ENCODE results near the gene LRRD1. TPM values are rescaled to one million over a fixed set of nuclear protein-coding genes. Genes with fewer than 3 reads are reported as not detected.
A peak's percentile ranks its signal among the peaks of the same experiment; 100 is the strongest.
"Not testable (repeated sequence)": the region's sequence is repeated elsewhere in the genome, so short reads cannot be mapped to it uniquely, and the experiment has no call there.

The LRRD1 gene
- total RNA-seq, 2 donors from 2014 or later, result 0.22 TPM; not detected in 1

DNA sequence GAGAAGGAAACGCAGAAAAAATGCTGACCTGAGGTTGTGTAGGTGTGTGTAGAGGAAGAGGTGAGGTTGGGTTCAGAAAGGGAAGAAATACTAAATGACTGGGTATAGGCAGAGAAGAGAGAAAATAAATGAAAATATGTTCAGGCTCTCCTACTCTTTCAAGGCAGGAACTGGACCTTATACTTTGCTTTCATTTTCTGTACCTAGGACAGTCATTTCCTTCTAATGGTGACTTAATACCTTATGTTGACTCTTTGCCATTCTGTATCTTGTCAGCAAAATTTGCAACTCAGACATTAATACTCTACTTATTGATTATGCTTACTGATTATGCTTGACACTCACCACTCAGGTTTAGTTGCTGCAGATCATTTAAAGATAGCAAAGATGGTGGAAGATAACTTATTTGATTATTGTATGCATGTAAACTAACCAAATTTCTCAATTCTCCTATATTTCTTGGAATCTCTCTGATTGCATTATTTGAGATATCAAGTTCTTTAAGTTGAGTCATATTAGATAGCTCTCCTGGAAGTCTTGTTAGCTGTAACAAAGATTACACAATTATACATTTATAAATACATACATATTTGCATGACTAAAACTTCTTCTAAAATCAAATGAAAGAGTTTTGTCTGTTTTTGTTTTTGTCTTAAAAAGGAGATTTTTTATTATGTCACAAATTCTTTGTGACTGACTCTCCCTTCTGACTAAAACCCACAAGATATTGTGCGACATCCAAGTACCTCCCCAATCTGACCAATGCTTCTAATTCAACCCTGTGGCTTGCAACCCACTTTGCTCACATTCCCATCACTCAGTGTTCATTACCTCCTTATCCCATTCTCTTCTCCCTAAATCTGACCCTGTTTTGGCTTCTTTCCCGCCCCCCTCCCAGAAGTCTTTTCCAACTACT, 20.0 kb downstream of the LRRD1 start:
- peaks cover 3% of the 10 kb centered on the region for H3K36me3 Mint-ChIP-seq (ENCODE audit: low read depth)
- H3K9me3 ChIP-seq (ENCODE audit: control insufficient read depth, low read length, poor library complexity, severe bottlenecking), result no peaks in the 10 kb centered on the region
- no peak for DNase-seq
- H3K27me3 Mint-ChIP-seq, result peaks cover 39% of the 10 kb centered on the region
- peaks cover 6% of the 10 kb centered on the region for H3K4me1 Mint-ChIP-seq
- no peak overlapping the region for H3K27ac Mint-ChIP-seq
- no peak for ATAC-seq
- H3K4me3 Mint-ChIP-seq, result no peak overlapping the region

DNA sequence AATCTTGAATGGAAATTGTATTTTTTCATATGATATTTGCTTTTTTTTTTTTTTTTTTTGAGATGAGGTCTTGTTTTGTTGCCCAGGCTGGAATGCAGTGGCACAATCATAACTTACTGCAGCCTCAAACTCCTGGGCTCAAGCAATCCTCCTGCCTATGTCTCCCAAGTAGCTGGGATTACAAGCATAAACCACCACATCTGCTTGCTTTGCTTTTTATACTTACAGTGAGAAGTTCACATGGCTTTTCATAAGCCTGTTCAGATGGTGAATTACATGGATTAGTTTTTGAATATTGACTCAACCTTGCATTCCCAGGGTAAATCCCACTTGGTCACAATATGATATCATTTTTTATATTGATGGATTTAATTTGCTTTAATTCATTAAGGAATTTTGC, 22.0 kb downstream of the LRRD1 start:
- Mint-ChIP-seq H3K4me3 (no peak overlapping the region), H3K4me1 (peaks cover 6% of the 10 kb centered on the region), H3K27ac (no peak overlapping the region), H3K36me3 (ENCODE audit: low read depth) (peaks cover 3% of the 10 kb centered on the region), H3K27me3 (peaks cover 32% of the 10 kb centered on the region)
- no peaks in the 10 kb centered on the region for H3K9me3 ChIP-seq (ENCODE audit: control insufficient read depth, low read length, poor library complexity, severe bottlenecking)
- ATAC-seq (no peak), DNase-seq (no peak)

- Mint-ChIP-seq H3K4me1 (peaks cover 6% of the 10 kb centered on the region), H3K36me3 (ENCODE audit: low read depth) (peaks cover 3% of the 10 kb centered on the region), H3K27ac (no peak overlapping the region), H3K4me3 (no peak overlapping the region), H3K27me3 (peaks cover 17% of the 10 kb centered on the region)
- no peaks in the 10 kb centered on the region for H3K9me3 ChIP-seq (ENCODE audit: control insufficient read depth, low read length, poor library complexity, severe bottlenecking)
- DNase-seq, result no peak
- ATAC-seq, result no peak
Measured at GRCh38 chr7:92155108-92155739, 23.7 kb downstream of the LRRD1 start.

DNA sequence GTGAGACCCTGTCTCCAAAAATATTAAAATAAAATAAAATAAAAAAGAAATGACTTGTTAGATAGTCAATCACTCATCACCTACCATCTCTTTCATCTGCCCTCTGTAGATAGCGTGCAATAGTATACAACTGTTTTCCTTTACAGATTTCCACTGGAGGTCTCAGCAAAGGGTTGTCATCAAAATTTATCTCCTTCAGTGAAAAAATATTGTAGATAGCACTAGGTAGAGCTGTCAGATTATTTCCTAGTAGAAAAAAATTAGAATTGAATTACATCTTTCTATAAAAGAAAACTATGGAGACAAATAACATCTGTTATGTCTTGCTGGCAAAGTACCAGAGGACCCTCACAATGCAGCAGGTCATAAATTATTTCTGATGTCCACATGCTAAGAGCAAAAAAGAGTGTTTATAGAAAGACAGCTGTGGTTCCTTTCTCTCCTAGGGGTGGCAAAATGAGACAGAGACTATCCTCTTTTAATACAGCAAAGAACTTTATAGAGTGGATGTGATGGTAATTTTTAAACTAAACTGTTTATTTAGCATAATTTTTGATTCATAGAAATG, 28.4 kb downstream of the LRRD1 start:
- no peak overlapping the region for H3K27ac Mint-ChIP-seq
- ATAC-seq (no peak), DNase-seq (no peak)
- no peaks in the 10 kb centered on the region for H3K9me3 ChIP-seq (ENCODE audit: control insufficient read depth, low read length, poor library complexity, severe bottlenecking)
- no peak overlapping the region for H3K4me3 Mint-ChIP-seq
- no peaks in the 10 kb centered on the region for H3K27me3 Mint-ChIP-seq
- H3K4me1 Mint-ChIP-seq, result no peaks in the 10 kb centered on the region
- H3K36me3 Mint-ChIP-seq (ENCODE audit: low read depth), result no peaks in the 10 kb centered on the region

- ATAC-seq, result no peak
- H3K27ac Mint-ChIP-seq, result no peak overlapping the region
- no peaks in the 10 kb centered on the region for H3K9me3 ChIP-seq (ENCODE audit: control insufficient read depth, low read length, poor library complexity, severe bottlenecking)
- H3K4me1 Mint-ChIP-seq, result no peaks in the 10 kb centered on the region
- no peak for DNase-seq
- no peaks in the 10 kb centered on the region for H3K27me3 Mint-ChIP-seq
- H3K36me3 Mint-ChIP-seq (ENCODE audit: low read depth), result no peaks in the 10 kb centered on the region
- no peak overlapping the region for H3K4me3 Mint-ChIP-seq
Measured at GRCh38 chr7:92149736-92150239, 29.2 kb downstream of the LRRD1 start.

- not testable (repeated sequence) for H3K4me3 Mint-ChIP-seq; H3K36me3 Mint-ChIP-seq (ENCODE audit: low read depth); H3K27ac Mint-ChIP-seq; H3K4me1 Mint-ChIP-seq; ATAC-seq; H3K9me3 ChIP-seq (ENCODE audit: control insufficient read depth, low read length, poor library complexity, severe bottlenecking); DNase-seq; H3K27me3 Mint-ChIP-seq
Measured at GRCh38 chr7:92143192-92143880, 35.6 kb downstream of the LRRD1 start.

GRCh38 chr7:92142791-92143190, 36.2 kb downstream of the LRRD1 start:
- not testable (repeated sequence) for H3K27me3 Mint-ChIP-seq; H3K4me1 Mint-ChIP-seq; H3K36me3 Mint-ChIP-seq (ENCODE audit: low read depth); DNase-seq; ATAC-seq; H3K27ac Mint-ChIP-seq; H3K9me3 ChIP-seq (ENCODE audit: control insufficient read depth, low read length, poor library complexity, severe bottlenecking)
- peak overlapping the region; percentile 50 for H3K4me3 Mint-ChIP-seq

DNA sequence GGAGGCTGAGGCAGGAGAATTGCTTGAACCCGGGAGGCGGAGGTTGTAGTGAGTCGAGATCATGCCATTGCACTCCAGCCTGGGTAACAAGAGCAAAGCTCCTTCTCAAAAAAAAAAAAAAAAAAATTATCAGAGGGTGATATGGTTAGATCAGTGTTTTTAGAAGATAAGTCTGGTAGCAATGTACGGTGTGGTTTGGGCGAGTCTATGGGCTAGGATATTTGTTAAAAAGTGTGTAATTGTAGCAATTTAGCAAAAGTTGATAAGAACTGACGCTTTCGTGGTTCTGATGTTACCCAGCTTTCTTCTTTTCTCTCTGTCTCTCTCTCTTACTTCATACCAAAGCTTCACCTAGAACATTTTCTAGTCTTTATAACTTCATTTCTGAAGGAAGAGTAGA, 37.8 kb downstream of the LRRD1 start:
- H3K9me3 ChIP-seq (ENCODE audit: control insufficient read depth, low read length, poor library complexity, severe bottlenecking), result no peaks in the 10 kb centered on the region
- ATAC-seq, result no peak
- H3K27me3 Mint-ChIP-seq, result no peaks in the 10 kb centered on the region
- H3K4me1 Mint-ChIP-seq, result no peaks in the 10 kb centered on the region
- no peak overlapping the region for H3K27ac Mint-ChIP-seq
- no peaks in the 10 kb centered on the region for H3K36me3 Mint-ChIP-seq (ENCODE audit: low read depth)
- DNase-seq, result no peak
- H3K4me3 Mint-ChIP-seq, result no peak overlapping the region

- DNase-seq (no peak), ATAC-seq (no peak)
- H3K9me3 ChIP-seq (ENCODE audit: control insufficient read depth, low read length, poor library complexity, severe bottlenecking), result no peaks in the 10 kb centered on the region
- H3K4me1 Mint-ChIP-seq, result peaks cover 15% of the 10 kb centered on the region
- no peak overlapping the region for H3K4me3 Mint-ChIP-seq
- H3K27me3 Mint-ChIP-seq, result no peaks in the 10 kb centered on the region
- no peak overlapping the region for H3K27ac Mint-ChIP-seq
- H3K36me3 Mint-ChIP-seq (ENCODE audit: low read depth), result peaks cover 3% of the 10 kb centered on the region
Measured at GRCh38 chr7:92137557-92137956, 41.4 kb downstream of the LRRD1 start.

GRCh38 chr7:92135052-92135889, 43.7 kb downstream of the LRRD1 start:
- peaks cover 8% of the 10 kb centered on the region for H3K36me3 Mint-ChIP-seq (ENCODE audit: low read depth)
- no peak for DNase-seq
- H3K27ac Mint-ChIP-seq, result peak overlapping the region; percentile 96

GRCh38 chr7:92134271-92135051, 44.5 kb downstream of the LRRD1 start, which contains the start of gene CYP51A1:
Gene CYP51A1 (minus strand): TSS chr7:92134477. CDS start chr7:92134364, 113 bp downstream.
- Mint-ChIP-seq H3K36me3 (ENCODE audit: low read depth) (peaks cover 12% of the 10 kb centered on the region), H3K4me1 (peaks cover 22% of the 10 kb centered on the region), H3K4me3 (peak within 1 kb of the TSS; percentile 97), H3K27ac (peak within 1 kb of the TSS; percentile 96), H3K27me3 (no peaks in the 10 kb centered on the region)
- ATAC-seq (peak; percentile 88), DNase-seq (peak; percentile 85 to 91 (median 88))
- no peaks in the 10 kb centered on the region for H3K9me3 ChIP-seq (ENCODE audit: control insufficient read depth, low read length, poor library complexity, severe bottlenecking)

More at GRCh38 chr7:92135052-92135889, 43.7 kb downstream of the LRRD1 start:
- Mint-ChIP-seq H3K27me3 (no peaks in the 10 kb centered on the region), H3K4me1 (peaks cover 22% of the 10 kb centered on the region), H3K4me3 (peak overlapping the region; percentile 97)
- H3K9me3 ChIP-seq (ENCODE audit: control insufficient read depth, low read length, poor library complexity, severe bottlenecking), result no peaks in the 10 kb centered on the region
- no peak for ATAC-seq
